Thyroid gland (tissue), 4 donors: Measurements from ENCODE around the gene IFT122. TPM values are rescaled to one million over a fixed set of nuclear protein-coding genes. Genes with fewer than 3 reads are reported as not detected.
A peak's percentile ranks its signal among the peaks of the same experiment; 100 is the strongest.

Experiments used
- small RNA-seq: library from RNA; depleted of rRNA; stranded (forward); fragments of <200 nt; gene quantifications from one replicate; pipeline ENCODE3, GENCODE V24; 2016
- total RNA-seq, 4 donors: library from RNA; depleted of rRNA; stranded (reverse); fragments of >200 nt; gene quantifications; one replicate each; pipeline ENCODE4 v1.2.3, GENCODE V29; 2016

The IFT122 gene
- total RNA-seq, 4 donors from 2014 or later, result 40.7 to 67.9 (median 46.7) TPM

Small RNA genes lying within 50 kb of the gene (small RNA-seq; reads per million reads assigned to genes)
- 486 reads per million, percentile 98 among the genes with 10 or more reads in this experiment for gene SNORA7B

Other genes with a start within 250 kb of the IFT122 start
- gene COPG1, start 190.6 kb upstream of the IFT122 start, total RNA-seq, result 100 to 1,000 TPM in 3 of 4 donors, 10 to 100 TPM in 1; 95.8 to 195 (median 159) TPM
- 10 to 100 TPM; 23.7 to 30.9 (median 26.0) TPM for gene HMCES, start 161.4 kb upstream of the IFT122 start, total RNA-seq
- 1 to 10 TPM in 1 of 4 donors, under 1 TPM in 3; 0.67 to 1.2 (median 0.74) TPM for gene EFCAB12, start 11.6 kb upstream of the IFT122 start, total RNA-seq
- 10 to 100 TPM; 22.9 to 35.2 (median 28.6) TPM for gene MBD4, start 276 bp upstream of the IFT122 start, total RNA-seq
- not detected for gene RHO, start 88.4 kb downstream of the IFT122 start, total RNA-seq
- not detected for gene H1-8, start 103.0 kb downstream of the IFT122 start, total RNA-seq
- 10 to 100 TPM; 50.7 to 69.8 (median 60.8) TPM for gene PLXND1, start 166.5 kb downstream of the IFT122 start, total RNA-seq